GM23248 (cell line): ENCODE measurements around the gene OGFOD1. TPM values are rescaled to one million over a fixed set of nuclear protein-coding genes. Genes with fewer than 3 reads are reported as not detected.
"Not testable (repeated sequence)": the region's sequence is repeated elsewhere in the genome, so short reads cannot be mapped to it uniquely, and the experiment has no call there.

Experiments
- DNase-seq: peaks from one replicate; pipeline ENCODE4 v3.0.0-alpha.2; 2015
- H2AFZ ChIP-seq: fragments of 200-600 bp; sonication (generic); 2 replicates; pipeline ENCODE4 v1.6.1; 2016; ENCODE audit warnings: antibody characterized with exemption
- H3F3A ChIP-seq: fragments of 200-600 bp; sonication (generic); 2 replicates; pipeline ENCODE4 v1.6.1; 2016; ENCODE audit warnings: mild to moderate bottlenecking, antibody characterized with exemption, mixed run types; ENCODE audit not compliant: insufficient read depth
- H3K27ac ChIP-seq: fragments of 200-600 bp; sonication (generic); 2 replicates; pipeline ENCODE4 v1.5.1; 2016; ENCODE audit warnings: mild to moderate bottlenecking
- H3K27me3 ChIP-seq: fragments of 200-600 bp; sonication (generic); replicated peaks from 2 replicates; pipeline ENCODE4 v1.6.1; 2016; ENCODE audit warnings: mild to moderate bottlenecking; ENCODE audit not compliant: insufficient read depth
- H3K36me3 ChIP-seq: fragments of 200-600 bp; sonication (generic); 2 replicates; pipeline ENCODE4 v1.6.1; 2016; ENCODE audit warnings: low read depth, mild to moderate bottlenecking
- H3K4me1 ChIP-seq: fragments of 200-600 bp; sonication (generic); 2 replicates; pipeline ENCODE4 v1.6.1; 2016; ENCODE audit warnings: mild to moderate bottlenecking; ENCODE audit not compliant: insufficient read depth
- H3K4me2 ChIP-seq: fragments of 200-600 bp; sonication (generic); one replicate; pipeline ENCODE4 v1.6.1; 2016; ENCODE audit warnings: mild to moderate bottlenecking; ENCODE audit not compliant: unreplicated experiment
- H3K4me3 ChIP-seq: fragments of 200-600 bp; sonication (generic); 2 replicates; pipeline ENCODE4 v1.5.1; 2016; ENCODE audit warnings: mild to moderate bottlenecking
- H3K79me2 ChIP-seq: fragments of 200-600 bp; sonication (generic); 2 replicates; pipeline ENCODE4 v1.6.1; 2016; ENCODE audit warnings: mild to moderate bottlenecking; ENCODE audit not compliant: insufficient read depth
- H3K9ac ChIP-seq: fragments of 200-600 bp; sonication (generic); 2 replicates; pipeline ENCODE4 v1.6.1; 2016; ENCODE audit warnings: mild to moderate bottlenecking
- H3K9me2 ChIP-seq: fragments of 200-600 bp; sonication (generic); 2 replicates; pipeline ENCODE4 v1.6.1; 2016; ENCODE audit warnings: mixed run types, mild to moderate bottlenecking, moderate library complexity; ENCODE audit not compliant: insufficient read depth
- H3K9me3 ChIP-seq: fragments of 200-600 bp; sonication (generic); one replicate; pipeline ENCODE4 v1.6.1; 2017; ENCODE audit warnings: low read depth
- H4K20me1 ChIP-seq: fragments of 200-600 bp; sonication (generic); 2 replicates; pipeline ENCODE4 v1.6.0; 2016; ENCODE audit not compliant: insufficient read depth
- EZH2 ChIP-seq: fragments of 200-600 bp; sonication (generic); IDR thresholded peaks from 2 replicates; pipeline ENCODE4 v1.6.1; 2018; ENCODE audit warnings: antibody characterized with exemption, mild to moderate bottlenecking; ENCODE audit not compliant: insufficient read depth, poor library complexity, severe bottlenecking
- EZH2phosphoT487 ChIP-seq: fragments of 200-600 bp; sonication (generic); IDR thresholded peaks from 2 replicates; pipeline ENCODE4 v1.6.1; 2018; ENCODE audit warnings: antibody characterized with exemption, moderate library complexity, mild to moderate bottlenecking, low read depth; ENCODE audit not compliant: insufficient read depth
- WGBS, 2 experiments: methylation state at CpG; one replicate each; pipeline ENCODE4 v1.1.6; 2015 to 2017; ENCODE audit warnings: low lambda C conversion rate in 2 of 2, low coverage in 1 of 2; ENCODE audit errors: missing lambda C conversion rate in 2 of 2; 5-methylcytosine and 5-hydroxymethylcytosine counted together
- in situ Hi-C: fragments of 300-500 bp; cut with MboI; formaldehyde crosslinking; loops from 2 replicates; pipeline ENCODE4 v1.15.0; 2020
- polyA plus RNA-seq: library from polyadenylated mRNA; unstranded; fragments of >200 nt; fragmentation: Nextera tagmentation; extraction: Ambion mirVana; gene quantifications from 2 replicates; pipeline ENCODE4 v1.2.1, GENCODE V29; 2016
- total RNA-seq: library from RNA; depleted of rRNA; stranded (reverse); fragments of >200 nt; shearing (Covaris generic); gene quantifications from 2 replicates; pipeline ENCODE4 v1.2.3, GENCODE V29; 2014

OGFOD1 gene
- total and polyA plus RNA-seq, 2 experiments from 2014 or later: 59.1 to 101 TPM

DNA sequence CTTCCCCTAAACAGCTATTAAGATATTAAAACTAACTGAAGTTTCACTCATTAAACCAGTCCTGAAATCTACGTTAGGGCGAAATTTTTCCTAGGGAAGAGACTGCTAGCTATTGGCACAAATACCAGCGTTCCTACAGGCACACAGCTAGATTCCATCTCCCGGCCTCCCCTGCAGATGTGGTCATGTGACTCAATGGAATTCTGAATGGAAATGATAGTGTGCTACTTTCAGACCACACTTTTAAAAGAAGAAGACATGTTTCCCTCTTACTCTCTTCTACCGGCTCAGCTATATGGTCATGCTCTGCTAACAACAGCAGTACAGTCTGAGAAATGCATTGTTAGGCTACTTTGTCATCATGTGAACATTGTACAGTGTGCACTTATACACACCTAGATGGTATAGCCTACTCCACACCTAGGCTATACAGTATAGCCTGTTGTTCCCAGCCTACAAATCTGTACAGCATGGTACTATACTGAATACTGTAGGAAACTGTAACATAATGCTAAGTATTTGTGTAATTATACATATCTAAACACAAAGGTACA lies 31.4 kb downstream of the OGFOD1 start:
- no peaks in the 10 kb centered on the region for H3K9me2 ChIP-seq
- H2AFZ ChIP-seq: no peak overlapping the region
- WGBS, 2 experiments: 97 to 100% methylated on average over 5 of the region's 5 CpGs
- DNase-seq: no peak
- H3F3A ChIP-seq: peaks cover 26% of the 10 kb centered on the region
- no peaks in the 10 kb centered on the region for H3K27me3 ChIP-seq
- in situ Hi-C loops: no loop called here
- peaks cover 20% of the 10 kb centered on the region for H3K4me1 ChIP-seq
- H3K27ac ChIP-seq: no peak overlapping the region
- TF ChIP-seq EZH2phosphoT487: no peak
- no peak for TF ChIP-seq EZH2
- no peak overlapping the region for H3K9ac ChIP-seq
- H3K4me3 ChIP-seq: no peak overlapping the region
- H3K36me3 ChIP-seq: peaks cover 39% of the 10 kb centered on the region
- H3K4me2 ChIP-seq: no peak overlapping the region
- no peaks in the 10 kb centered on the region for H4K20me1 ChIP-seq
- H3K9me3 ChIP-seq: no peaks in the 10 kb centered on the region
- no peaks in the 10 kb centered on the region; the same call in 1 of the 2 replicates for H3K79me2 ChIP-seq

DNA sequence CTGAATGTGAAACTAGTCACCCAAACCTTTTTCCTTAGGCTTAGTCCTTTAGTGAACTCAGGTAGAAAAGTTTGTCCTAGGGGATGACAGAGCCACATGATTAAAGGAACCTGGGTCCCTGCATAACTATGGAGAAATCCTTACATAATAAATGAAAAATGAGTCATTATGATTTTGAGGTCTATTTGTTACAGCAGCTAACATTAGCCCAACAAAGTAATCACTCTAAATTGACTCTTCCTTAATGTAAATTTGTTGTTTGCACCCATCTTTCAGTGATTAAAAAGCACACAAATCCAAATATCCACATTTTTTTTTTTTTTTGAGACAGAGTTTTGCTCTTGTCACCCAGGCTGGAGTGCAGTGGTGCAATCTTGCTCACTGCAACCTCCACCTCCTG lies 32.0 kb downstream of the OGFOD1 start:
- no peaks in the 10 kb centered on the region; the same call in 1 of the 2 replicates for H3K79me2 ChIP-seq
- H3K4me2 ChIP-seq: no peak overlapping the region
- H3K4me3 ChIP-seq: no peak overlapping the region
- no peak overlapping the region for H3K9ac ChIP-seq
- no peak overlapping the region for H2AFZ ChIP-seq
- in situ Hi-C loops: no loop called here
- H4K20me1 ChIP-seq: no peaks in the 10 kb centered on the region
- TF ChIP-seq EZH2phosphoT487 (no peak), EZH2 (no peak)
- H3K27me3 ChIP-seq: no peaks in the 10 kb centered on the region
- H3K9me3 ChIP-seq: no peaks in the 10 kb centered on the region
- no peak for DNase-seq
- H3K36me3 ChIP-seq: peaks cover 34% of the 10 kb centered on the region
- H3K27ac ChIP-seq: no peak overlapping the region
- H3K9me2 ChIP-seq: no peaks in the 10 kb centered on the region
- H3K4me1 ChIP-seq: peaks cover 15% of the 10 kb centered on the region
- peaks cover 21% of the 10 kb centered on the region for H3F3A ChIP-seq

DNA sequence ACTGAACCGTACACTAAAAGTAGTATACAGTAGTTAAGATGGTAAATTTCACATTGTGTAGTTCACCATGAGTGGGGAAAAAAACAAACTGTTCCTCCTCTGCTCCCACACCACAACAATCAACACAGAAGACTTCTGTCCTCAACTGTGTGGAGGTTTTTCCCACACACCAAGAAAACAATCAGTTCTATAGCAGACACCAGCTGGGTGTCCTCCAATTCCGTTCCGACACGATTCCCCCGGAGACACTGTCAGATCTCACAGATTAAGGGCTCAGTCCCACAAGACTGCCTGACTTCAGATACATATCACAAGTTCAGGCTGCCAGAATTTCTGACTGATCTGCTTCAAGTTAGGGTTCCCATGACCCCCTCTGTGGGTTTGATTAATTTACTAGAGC lies 36.7 kb downstream of the OGFOD1 start:
- Histone ChIP-seq H3K27me3 (no peaks in the 10 kb centered on the region), H3K27ac (no peak overlapping the region), H3K4me2 (no peak overlapping the region), H3K9ac (no peak overlapping the region), H3K36me3 (peaks cover 33% of the 10 kb centered on the region), H3K4me1 (no peaks in the 10 kb centered on the region), H3K4me3 (no peak overlapping the region), H3F3A (no peaks in the 10 kb centered on the region), H2AFZ (no peak overlapping the region), H3K79me2 (no peaks in the 10 kb centered on the region), H3K9me2 (no peaks in the 10 kb centered on the region), H3K9me3 (no peaks in the 10 kb centered on the region), H4K20me1 (no peaks in the 10 kb centered on the region)
- in situ Hi-C loops: no loop called here
- no peak for TF ChIP-seq EZH2
- TF ChIP-seq EZH2phosphoT487: no peak
- 90 to 93% methylated on average over 5 of the region's 5 CpGs for WGBS, 2 experiments
- DNase-seq: no peak

DNA sequence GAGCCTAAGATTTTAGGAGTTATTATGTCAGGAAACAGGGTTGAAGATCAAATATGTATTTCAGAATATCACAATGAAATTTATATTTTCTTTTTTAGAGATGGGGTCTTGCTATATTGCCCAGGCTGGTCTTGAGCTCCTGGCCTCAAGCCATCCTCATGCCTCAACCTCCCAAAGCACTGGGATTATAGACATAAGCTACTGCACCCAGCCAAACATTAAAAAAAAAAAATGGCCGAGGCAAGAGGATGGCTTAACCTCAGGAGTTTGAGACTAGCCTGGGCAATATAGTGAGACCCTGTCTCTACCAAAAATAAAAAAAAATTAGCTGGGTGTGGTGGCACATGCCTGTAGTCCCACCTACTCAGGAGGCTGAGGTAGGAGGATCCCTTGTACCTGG lies 37.5 kb downstream of the OGFOD1 start:
- H3K4me2 ChIP-seq, H3K4me1 ChIP-seq, H3F3A ChIP-seq, H3K9me2 ChIP-seq, H3K9ac ChIP-seq, in situ Hi-C loops, H3K27me3 ChIP-seq, H3K27ac ChIP-seq, H3K79me2 ChIP-seq, H4K20me1 ChIP-seq, H3K9me3 ChIP-seq, H3K4me3 ChIP-seq, DNase-seq, H2AFZ ChIP-seq: not testable (repeated sequence)
- H3K36me3 ChIP-seq: peaks cover 25% of the 10 kb centered on the region
- 100% methylated on average over 1 of the region's 1 CpG for WGBS, 2 experiments

GRCh38 chr16:56491657-56492261 lies 40.4 kb downstream of the OGFOD1 start:
- 96 to 98% methylated on average over 4 of the region's 4 CpGs for WGBS, 2 experiments
- H3K79me2 ChIP-seq: no peaks in the 10 kb centered on the region
- H3K4me2 ChIP-seq: no peak overlapping the region
- peaks cover 12% of the 10 kb centered on the region; the same call in 1 of the 2 replicates for H3K36me3 ChIP-seq
- H3K4me1 ChIP-seq: no peaks in the 10 kb centered on the region
- H3K9me2 ChIP-seq: no peaks in the 10 kb centered on the region
- no peaks in the 10 kb centered on the region for H3F3A ChIP-seq
- no peak overlapping the region for H3K4me3 ChIP-seq
- no peak overlapping the region for H2AFZ ChIP-seq
- no peaks in the 10 kb centered on the region for H3K9me3 ChIP-seq
- H3K9ac ChIP-seq: no peak overlapping the region
- no peaks in the 10 kb centered on the region for H3K27me3 ChIP-seq
- no peak for TF ChIP-seq EZH2phosphoT487
- no peak for TF ChIP-seq EZH2
- in situ Hi-C loops: no loop called here
- DNase-seq: no peak
- no peaks in the 10 kb centered on the region for H4K20me1 ChIP-seq
- no peak overlapping the region for H3K27ac ChIP-seq
